ENCODE measurements around the gene NAT10. TPM values are rescaled to one million over a fixed set of nuclear protein-coding genes. Genes with fewer than 3 reads are reported as not detected.
"Not testable (repeated sequence)": the region's sequence is repeated elsewhere in the genome, so short reads cannot be mapped to it uniquely, and the experiment has no call there.

NAT10 gene
- total RNA-seq, 1 donor from 2014 or later = 35.3 TPM

DNA sequence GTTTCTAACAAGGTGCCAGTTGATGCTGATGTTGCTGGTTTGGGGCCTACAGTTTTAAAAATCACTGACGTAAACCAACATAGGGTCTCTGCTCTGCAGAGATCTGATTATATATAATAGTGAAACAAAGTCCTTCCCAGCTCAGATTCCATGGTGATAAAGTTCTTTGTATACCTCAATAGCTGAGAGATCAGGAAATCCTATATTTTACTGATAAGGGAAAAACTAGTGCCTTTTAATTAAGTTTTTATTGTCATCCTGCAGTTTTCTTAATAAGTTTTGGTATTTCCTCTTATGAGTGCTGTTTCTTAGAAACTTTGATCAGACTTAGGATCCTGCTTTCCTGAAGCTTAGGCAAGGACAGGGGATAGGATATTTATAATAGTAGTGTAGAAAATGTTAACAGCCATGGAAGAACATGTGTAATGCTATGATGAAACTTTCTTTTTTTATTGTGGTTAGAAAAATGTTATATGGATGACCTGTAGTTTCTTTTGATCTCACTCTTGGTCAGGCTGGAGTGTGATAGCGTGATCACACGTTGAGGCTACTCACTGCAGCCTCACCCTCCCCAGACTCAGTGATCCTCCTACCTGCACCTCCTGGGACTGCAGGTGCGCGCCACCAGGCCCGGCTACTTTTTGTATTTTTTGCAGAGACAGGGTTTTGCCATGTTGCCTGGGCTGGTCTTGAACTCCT lies 39.8 kb upstream of the NAT10 start:
- Mint-ChIP-seq H3K36me3 (ENCODE audit: unreplicated experiment) (no peaks in the 10 kb centered on the region), H3K4me1 (ENCODE audit: low read depth, unreplicated experiment) (peaks cover 14% of the 10 kb centered on the region), H3K4me3 (ENCODE audit: unreplicated experiment) (no peak overlapping the region), H3K9me3 (ENCODE audit: unreplicated experiment) (no peaks in the 10 kb centered on the region), H3K27ac (ENCODE audit: unreplicated experiment) (no peak overlapping the region), H3K27me3 (ENCODE audit: unreplicated experiment) (no peaks in the 10 kb centered on the region)
- TF ChIP-seq, protein P1, sequence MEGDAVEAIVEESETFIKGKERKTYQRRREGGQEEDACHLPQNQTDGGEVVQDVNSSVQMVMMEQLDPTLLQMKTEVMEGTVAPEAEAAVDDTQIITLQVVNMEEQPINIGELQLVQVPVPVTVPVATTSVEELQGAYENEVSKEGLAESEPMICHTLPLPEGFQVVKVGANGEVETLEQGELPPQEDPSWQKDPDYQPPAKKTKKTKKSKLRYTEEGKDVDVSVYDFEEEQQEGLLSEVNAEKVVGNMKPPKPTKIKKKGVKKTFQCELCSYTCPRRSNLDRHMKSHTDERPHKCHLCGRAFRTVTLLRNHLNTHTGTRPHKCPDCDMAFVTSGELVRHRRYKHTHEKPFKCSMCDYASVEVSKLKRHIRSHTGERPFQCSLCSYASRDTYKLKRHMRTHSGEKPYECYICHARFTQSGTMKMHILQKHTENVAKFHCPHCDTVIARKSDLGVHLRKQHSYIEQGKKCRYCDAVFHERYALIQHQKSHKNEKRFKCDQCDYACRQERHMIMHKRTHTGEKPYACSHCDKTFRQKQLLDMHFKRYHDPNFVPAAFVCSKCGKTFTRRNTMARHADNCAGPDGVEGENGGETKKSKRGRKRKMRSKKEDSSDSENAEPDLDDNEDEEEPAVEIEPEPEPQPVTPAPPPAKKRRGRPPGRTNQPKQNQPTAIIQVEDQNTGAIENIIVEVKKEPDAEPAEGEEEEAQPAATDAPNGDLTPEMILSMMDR (IDR thresholded peaks at IDR 0.05; ENCODE audit: partially characterized antibody, unreplicated experiment) = peak; percentile 19
- DNase-seq = no peak

DNA sequence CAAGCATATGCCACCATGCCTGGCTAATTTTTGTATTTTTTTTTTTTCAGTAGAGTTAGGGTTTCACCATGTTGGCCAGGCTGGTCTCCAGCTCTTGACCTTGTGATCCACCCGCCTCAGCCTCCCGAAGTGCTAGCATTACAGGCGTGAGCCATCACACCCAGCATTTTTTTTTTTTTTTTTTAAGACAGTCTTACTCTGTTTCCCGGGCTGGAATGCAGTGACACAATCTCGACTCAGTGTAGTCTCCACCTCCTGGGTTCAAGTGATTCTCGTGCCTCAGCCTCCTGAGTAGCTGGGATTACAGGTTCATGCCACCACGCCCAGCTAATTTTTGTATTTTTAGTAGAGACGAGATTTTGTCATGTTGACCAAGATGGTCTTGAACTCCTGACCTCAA lies 38.7 kb upstream of the NAT10 start:
- peak overlapping the region; percentile 80 for H3K27ac Mint-ChIP-seq (ENCODE audit: unreplicated experiment)
- not testable (repeated sequence) for H3K9me3 Mint-ChIP-seq (ENCODE audit: unreplicated experiment); H3K4me3 Mint-ChIP-seq (ENCODE audit: unreplicated experiment); H3K27me3 Mint-ChIP-seq (ENCODE audit: unreplicated experiment); H3K36me3 Mint-ChIP-seq (ENCODE audit: unreplicated experiment); DNase-seq
- H3K4me1 Mint-ChIP-seq (ENCODE audit: low read depth, unreplicated experiment) = peaks cover 14% of the 10 kb centered on the region

- DNase-seq = no peak
- Mint-ChIP-seq H3K36me3 (ENCODE audit: unreplicated experiment) (no peaks in the 10 kb centered on the region), H3K27ac (ENCODE audit: unreplicated experiment) (peak overlapping the region; percentile 7), H3K4me1 (ENCODE audit: low read depth, unreplicated experiment) (peaks cover 11% of the 10 kb centered on the region), H3K27me3 (ENCODE audit: unreplicated experiment) (no peaks in the 10 kb centered on the region), H3K4me3 (ENCODE audit: unreplicated experiment) (no peak overlapping the region), H3K9me3 (ENCODE audit: unreplicated experiment) (no peaks in the 10 kb centered on the region)
- TF ChIP-seq, protein P1 (IDR thresholded peaks at IDR 0.05; ENCODE audit: partially characterized antibody, unreplicated experiment) = no peak
These were observed 37.9 kb upstream of the NAT10 start for GRCh38 chr11:34067383-34068065.

- no peaks in the 10 kb centered on the region for H3K36me3 Mint-ChIP-seq (ENCODE audit: unreplicated experiment)
- peaks cover 9% of the 10 kb centered on the region for H3K4me1 Mint-ChIP-seq (ENCODE audit: low read depth, unreplicated experiment)
- H3K27me3 Mint-ChIP-seq (ENCODE audit: unreplicated experiment) = no peaks in the 10 kb centered on the region
- DNase-seq = no peak
- no peak overlapping the region for H3K4me3 Mint-ChIP-seq (ENCODE audit: unreplicated experiment)
- H3K27ac Mint-ChIP-seq (ENCODE audit: unreplicated experiment) = peak overlapping the region; percentile 7
- TF ChIP-seq, protein P1 (IDR thresholded peaks at IDR 0.05; ENCODE audit: partially characterized antibody, unreplicated experiment) = no peak
- H3K9me3 Mint-ChIP-seq (ENCODE audit: unreplicated experiment) = no peaks in the 10 kb centered on the region
These were observed 37.3 kb upstream of the NAT10 start for GRCh38 chr11:34068111-34068510.

DNA sequence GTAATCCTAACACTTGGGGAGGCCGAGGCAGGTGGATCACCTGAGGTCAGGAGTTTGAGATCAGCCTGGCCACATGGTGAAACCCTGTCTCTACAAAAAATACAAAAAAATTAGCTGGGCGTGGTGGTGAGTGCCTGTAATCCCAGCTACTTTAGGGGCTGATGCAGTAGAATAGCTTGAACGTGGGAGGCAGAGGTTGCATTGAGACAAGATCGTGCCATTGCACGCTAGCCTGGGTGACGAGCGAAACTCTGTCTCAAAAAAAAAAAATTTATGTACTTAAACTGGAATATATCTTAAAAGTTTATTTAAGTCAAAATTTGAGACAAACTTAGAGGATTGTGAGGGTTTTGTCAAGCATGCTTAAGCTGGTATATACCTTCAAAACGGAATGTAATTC lies 34.1 kb upstream of the NAT10 start:
- not testable (repeated sequence) for H3K4me3 Mint-ChIP-seq (ENCODE audit: unreplicated experiment); H3K9me3 Mint-ChIP-seq (ENCODE audit: unreplicated experiment); H3K27ac Mint-ChIP-seq (ENCODE audit: unreplicated experiment); H3K27me3 Mint-ChIP-seq (ENCODE audit: unreplicated experiment); H3K36me3 Mint-ChIP-seq (ENCODE audit: unreplicated experiment); DNase-seq; H3K4me1 Mint-ChIP-seq (ENCODE audit: low read depth, unreplicated experiment)

DNA sequence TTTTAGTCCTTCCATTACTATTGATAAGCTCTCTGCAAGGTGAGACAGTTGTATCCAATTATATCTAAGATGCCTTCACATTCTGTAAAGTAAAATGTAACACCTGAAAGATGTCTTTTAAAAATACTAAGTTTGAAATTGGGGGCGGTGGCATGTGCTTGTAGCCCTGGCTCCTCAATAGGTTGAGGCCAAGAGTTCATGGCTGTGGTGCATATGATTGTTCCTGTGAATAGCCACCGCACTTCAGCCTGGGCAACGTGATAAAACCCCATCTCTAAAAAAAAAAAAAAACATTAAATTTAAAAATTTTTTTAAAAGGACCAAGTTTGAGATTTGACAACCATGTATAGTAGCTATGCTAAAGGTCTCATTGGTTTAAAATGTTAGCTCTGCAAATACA lies 33.4 kb upstream of the NAT10 start:
- Mint-ChIP-seq H3K27me3 (ENCODE audit: unreplicated experiment) (no peaks in the 10 kb centered on the region), H3K36me3 (ENCODE audit: unreplicated experiment) (no peaks in the 10 kb centered on the region), H3K4me1 (ENCODE audit: low read depth, unreplicated experiment) (peaks cover 7% of the 10 kb centered on the region), H3K4me3 (ENCODE audit: unreplicated experiment) (no peak overlapping the region), H3K9me3 (ENCODE audit: unreplicated experiment) (no peaks in the 10 kb centered on the region), H3K27ac (ENCODE audit: unreplicated experiment) (no peak overlapping the region)
- no peak for DNase-seq
- TF ChIP-seq, protein P1 (IDR thresholded peaks at IDR 0.05; ENCODE audit: partially characterized antibody, unreplicated experiment) = no peak
